HG03457 (cell line): ENCODE results near the gene PRR15L.
"Not testable (repeated sequence)": the region's sequence is repeated elsewhere in the genome, so short reads cannot be mapped to it uniquely, and the experiment has no call there.

Source experiments
- ATAC-seq: cut with Tn5 transposase; IDR thresholded peaks from one replicate; pipeline ENCODE4 v1.9.1; 2021; ENCODE audit warnings: moderate number of reproducible peaks; ENCODE audit not compliant: unreplicated experiment

PRR15L gene

DNA sequence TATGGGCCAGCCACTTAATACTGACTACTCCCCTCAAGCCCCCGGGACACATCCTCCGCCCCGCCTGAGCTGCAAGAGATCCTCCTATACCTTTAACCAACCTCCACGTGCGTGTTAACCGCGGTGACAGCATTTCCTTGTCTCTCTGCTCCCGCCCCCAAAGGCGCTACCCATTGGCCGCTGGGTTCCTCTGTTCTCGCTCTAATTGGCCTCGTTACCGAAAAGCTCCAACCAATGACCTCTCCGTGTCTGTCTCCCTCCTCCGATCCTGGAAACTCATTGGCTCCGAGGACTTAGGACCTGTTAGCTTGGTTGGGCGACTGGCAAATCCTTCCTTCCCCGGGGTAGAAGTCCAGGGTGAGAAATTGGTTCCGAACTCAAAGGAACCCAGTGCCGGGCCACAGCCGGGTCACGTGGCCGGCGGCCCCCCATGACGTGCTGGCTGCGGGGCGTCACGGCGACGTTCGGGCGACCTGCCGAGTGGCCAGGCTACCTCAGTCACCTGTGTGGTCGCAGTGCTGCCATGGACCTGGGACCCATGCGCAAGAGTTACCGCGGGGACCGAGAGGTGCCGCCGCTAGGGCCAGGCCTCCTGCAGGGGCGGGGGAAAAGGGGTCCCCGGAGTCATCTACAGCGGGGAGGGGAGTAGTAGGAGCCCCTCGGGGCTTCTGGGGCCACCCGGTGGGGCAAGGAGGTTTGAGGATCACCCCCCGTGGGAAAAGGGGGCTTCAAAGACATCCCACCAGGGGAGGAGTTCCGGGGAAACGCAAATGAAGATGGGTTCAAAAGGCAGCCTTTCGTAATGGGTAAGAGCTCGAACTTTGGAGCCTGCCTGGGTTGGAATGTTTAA is 16.2 kb downstream of the PRR15L start, which contains the start of gene PNPO:
TSS of gene PNPO (plus strand) at position 326 of the 850 bp plus-strand sequence. CDS start at position 431, 105 bp downstream.
- peak; percentile 72 for ATAC-seq

DNA sequence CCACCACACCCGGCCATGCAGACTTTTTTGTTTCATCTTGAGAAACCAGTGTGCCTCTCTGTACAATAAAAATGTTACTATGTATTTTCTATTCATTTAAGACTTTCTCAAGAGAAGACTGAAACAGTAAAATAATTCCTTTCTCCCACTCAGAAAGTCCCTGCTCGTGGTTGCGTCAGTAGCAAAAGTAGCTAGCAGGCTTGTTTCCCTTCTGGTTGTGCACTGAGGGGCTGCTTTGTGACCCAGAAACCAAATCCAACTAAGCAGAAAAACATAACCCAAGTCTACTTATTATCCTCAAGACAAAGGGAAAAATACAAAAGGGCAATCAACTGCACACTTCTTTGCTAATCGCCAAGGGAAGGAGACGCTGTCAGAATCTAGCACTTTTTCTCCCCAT is 19.7 kb downstream of the PRR15L start:
- no peak for ATAC-seq

- no peak for ATAC-seq
These were observed 21.7 kb downstream of the PRR15L start for GRCh38 chr17:47935961-47936360.

GRCh38 chr17:47935468-47935867 is 22.2 kb downstream of the PRR15L start:
- not testable (repeated sequence) for ATAC-seq

GRCh38 chr17:47934856-47935255 is 22.8 kb downstream of the PRR15L start:
- ATAC-seq, result no peak

DNA sequence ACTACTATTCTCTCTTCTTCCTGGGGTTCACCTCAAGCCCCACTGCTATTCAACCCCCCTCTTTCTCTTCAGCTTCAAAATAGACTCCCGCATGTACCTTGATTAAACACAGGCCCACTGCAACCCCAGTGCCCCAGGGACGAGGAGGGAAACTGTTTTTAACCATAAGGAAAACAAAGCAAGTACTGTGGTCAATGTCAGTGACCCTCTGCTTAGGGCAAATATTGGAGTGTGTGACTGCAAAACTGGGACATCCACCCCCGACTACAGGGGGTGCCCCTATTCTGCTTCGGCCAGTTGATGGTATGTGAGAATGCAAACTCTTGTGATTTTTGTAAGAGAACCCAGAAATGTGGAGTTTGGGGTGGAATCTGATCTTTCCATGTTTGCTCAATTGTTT is 25.8 kb downstream of the PRR15L start:
- no peak for ATAC-seq

- ATAC-seq, result no peak
These were observed 28.3 kb downstream of the PRR15L start for GRCh38 chr17:47929218-47930000.

DNA sequence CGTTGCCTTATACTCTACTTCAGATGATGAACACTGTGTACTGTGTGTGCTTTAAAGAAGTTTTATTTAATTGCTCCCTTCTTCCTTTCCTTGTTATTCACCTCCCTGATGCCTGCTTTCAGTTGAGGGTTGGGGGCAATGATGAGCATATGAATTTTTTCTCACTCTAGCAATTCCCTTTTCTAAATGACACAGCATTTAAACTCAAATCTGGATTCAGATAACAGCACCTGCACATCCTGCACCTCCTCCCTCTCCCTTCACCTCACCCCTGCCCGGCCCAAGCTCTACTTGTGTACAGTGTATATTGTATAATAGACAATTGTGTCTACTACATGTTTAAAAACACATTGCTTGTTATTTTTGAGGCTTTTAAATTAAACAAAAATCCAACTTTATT is 29.3 kb downstream of the PRR15L start:
- no peak for ATAC-seq

GRCh38 chr17:47927821-47928400 is 29.8 kb downstream of the PRR15L start:
- no peak for ATAC-seq

DNA sequence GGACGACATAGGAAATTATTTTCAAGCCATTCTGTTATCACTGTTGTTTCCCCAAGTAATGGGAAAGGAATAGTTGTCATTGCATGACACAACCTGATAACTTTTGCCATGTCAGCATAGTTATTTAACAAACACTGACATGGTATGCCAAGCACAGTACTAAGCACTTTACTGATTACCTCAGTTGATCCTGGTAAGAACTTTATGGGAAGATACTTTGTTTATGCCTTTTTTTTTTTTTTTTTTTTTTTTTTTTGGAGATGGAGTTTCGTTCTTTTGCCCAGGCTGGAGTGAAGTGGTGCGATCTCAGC is 32.0 kb downstream of the PRR15L start:
- ATAC-seq, result no peak

DNA sequence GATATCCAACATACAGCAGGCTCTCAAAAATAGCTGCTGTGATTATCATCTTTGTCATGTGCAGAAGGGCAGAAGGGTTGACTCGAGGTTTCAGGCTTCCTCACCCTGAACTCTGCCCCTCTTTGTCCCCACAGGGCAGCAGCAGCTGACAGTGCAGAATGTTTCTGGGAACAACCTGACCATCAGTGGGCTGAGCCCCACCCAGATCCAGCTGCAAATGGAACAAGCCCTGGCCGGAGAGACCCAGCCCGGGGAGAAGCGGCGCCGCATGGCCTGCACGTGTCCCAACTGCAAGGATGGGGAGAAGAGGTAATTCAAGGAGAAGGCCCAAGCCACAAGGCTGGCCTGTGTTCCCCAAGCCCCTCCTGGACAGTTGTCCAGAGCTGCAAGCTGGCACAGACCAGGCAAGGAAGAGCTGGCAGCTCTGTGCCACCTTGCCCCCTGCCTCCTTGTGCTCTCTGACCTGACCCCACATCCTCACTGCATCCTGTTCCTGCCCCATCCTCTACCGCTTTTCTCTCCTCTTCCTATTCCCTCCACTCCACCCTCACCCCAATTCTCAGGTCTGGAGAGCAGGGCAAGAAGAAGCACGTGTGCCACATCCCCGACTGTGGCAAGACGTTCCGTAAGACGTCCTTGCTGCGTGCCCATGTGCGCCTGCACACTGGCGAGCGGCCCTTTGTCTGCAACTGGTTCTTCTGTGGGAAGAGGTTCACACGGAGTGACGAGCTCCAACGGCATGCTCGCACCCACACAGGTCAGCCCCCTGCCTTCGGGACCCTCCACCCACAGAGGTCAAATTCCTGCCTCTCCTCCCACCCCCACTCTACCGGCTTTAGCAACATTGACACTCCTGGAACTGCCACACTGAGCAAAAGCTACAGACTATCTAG is 32.7 kb downstream of the PRR15L start:
- ATAC-seq, result no peak

- not testable (repeated sequence) for ATAC-seq
These were observed 37.8 kb downstream of the PRR15L start for GRCh38 chr17:47919889-47920288.

GRCh38 chr17:47918991-47919390 is 38.7 kb downstream of the PRR15L start:
- no peak for ATAC-seq

- ATAC-seq, result no peak
These were observed 39.7 kb downstream of the PRR15L start for GRCh38 chr17:47918006-47918405.

GRCh38 chr17:47917581-47917980 is 40.1 kb downstream of the PRR15L start:
- no peak for ATAC-seq

- ATAC-seq, result no peak
These were observed 41.0 kb downstream of the PRR15L start for GRCh38 chr17:47916489-47917208.

- no peak for ATAC-seq
These were observed 41.8 kb downstream of the PRR15L start for GRCh38 chr17:47915776-47916398.

DNA sequence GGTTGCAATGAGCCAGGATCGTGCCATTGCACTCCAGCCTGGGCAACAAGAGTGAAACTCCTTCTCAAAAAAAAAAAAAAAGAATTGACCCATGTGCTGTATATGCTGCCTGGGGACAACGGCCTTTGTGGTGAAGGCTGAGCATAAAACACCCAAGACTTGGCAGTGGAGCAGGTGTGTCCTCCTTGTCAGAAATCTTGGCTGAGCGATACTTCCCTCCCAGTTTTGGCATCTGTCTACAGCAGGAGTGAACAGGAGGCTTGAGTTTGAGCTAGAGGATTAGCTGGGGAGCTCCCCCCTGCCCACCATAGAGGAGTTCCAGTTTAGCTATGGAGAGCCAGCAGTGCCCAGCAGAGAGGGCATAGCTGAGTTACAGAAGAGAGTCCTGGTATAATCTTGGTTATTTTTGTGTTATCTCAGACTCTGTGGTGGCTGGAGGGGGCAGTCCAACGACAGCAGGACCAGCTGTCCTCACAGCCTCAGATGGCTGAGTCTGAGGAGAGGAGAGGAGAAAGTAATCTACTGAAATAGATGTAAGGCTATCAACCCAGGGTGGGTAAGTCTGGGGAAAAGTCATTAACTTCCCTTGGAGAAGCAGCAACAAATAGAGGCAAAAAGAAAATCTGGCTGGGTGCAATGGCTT is 43.3 kb downstream of the PRR15L start:
- ATAC-seq, result no peak

- ATAC-seq, result no peak
These were observed 44.6 kb downstream of the PRR15L start for GRCh38 chr17:47913050-47913449.
